Measurements from ENCODE around the gene HIRA.

The HIRA gene

GRCh38 chr22:19431649-19432132 is at the start of gene HIRA:
TSS of gene HIRA (minus strand) at chr22:19431733. CDS start at chr22:19431476, 257 bp downstream.
- peak; percentile 51 for DNase-seq

- DNase-seq, result no peak
These were observed 49.3 kb upstream of the HIRA start for GRCh38 chr22:19480789-19481188.

GRCh38 chr22:19480173-19480568 is 48.6 kb upstream of the HIRA start:
- DNase-seq, result no peak

GRCh38 chr22:19479355-19480172 is 48.0 kb upstream of the HIRA start, which contains the start of gene CDC45:
TSS of gene CDC45 (plus strand) at chr22:19479920. CDS start at chr22:19479969, 49 bp downstream.
- peak; percentile 98 for DNase-seq

- DNase-seq, result no peak
These were observed 47.4 kb upstream of the HIRA start, which contains the start of gene UFD1 for GRCh38 chr22:19478901-19479354. TSS of gene UFD1 (minus strand) at chr22:19479193. CDS start at chr22:19479085, 108 bp downstream.

- no peak for DNase-seq
These were observed 46.7 kb upstream of the HIRA start for GRCh38 chr22:19478045-19478900.

- DNase-seq, result no peak
These were observed 46.0 kb upstream of the HIRA start for GRCh38 chr22:19477321-19478044.

GRCh38 chr22:19476023-19476422 is 44.5 kb upstream of the HIRA start:
- DNase-seq, result no peak

- no peak for DNase-seq
These were observed 42.0 kb upstream of the HIRA start for GRCh38 chr22:19473578-19473977.

GRCh38 chr22:19472233-19472632 is 40.7 kb upstream of the HIRA start:
- DNase-seq, result no peak

GRCh38 chr22:19471572-19471971 is 40.0 kb upstream of the HIRA start:
- DNase-seq, result no peak

- no peak for DNase-seq
These were observed 38.5 kb upstream of the HIRA start for GRCh38 chr22:19470010-19470409.

- no peak for DNase-seq
These were observed 37.9 kb upstream of the HIRA start for GRCh38 chr22:19469421-19469820.

- no peak for DNase-seq
These were observed 36.4 kb upstream of the HIRA start for GRCh38 chr22:19467912-19468311.

- no peak for DNase-seq
These were observed 35.6 kb upstream of the HIRA start for GRCh38 chr22:19466848-19467752.

- DNase-seq, result no peak
These were observed 34.7 kb upstream of the HIRA start for GRCh38 chr22:19466126-19466716.

GRCh38 chr22:19464975-19465374 is 33.4 kb upstream of the HIRA start:
- no peak for DNase-seq

GRCh38 chr22:19464546-19464945 is 33.0 kb upstream of the HIRA start:
- DNase-seq, result no peak

- DNase-seq, result peak; percentile 80
These were observed 32.2 kb upstream of the HIRA start for GRCh38 chr22:19463491-19464469.

- no peak for DNase-seq
These were observed 31.5 kb upstream of the HIRA start for GRCh38 chr22:19463008-19463407.

Measured in MV-4-11 (cell line).